Effector memory CD8-positive, alpha-beta T cell (primary cell): ENCODE data around the gene SEPTIN11.
"Not testable (repeated sequence)": the region's sequence is repeated elsewhere in the genome, so short reads cannot be mapped to it uniquely, and the experiment has no call there.

Source experiments
- ATAC-seq: fragments of 150-1000 bp; cut with Tn5 transposase; replicated peaks from 2 replicates; pipeline ENCODE4 v1.10.0; 2021; ENCODE audit warnings: mild to moderate bottlenecking, moderate library complexity
- DNase-seq, 3 experiments: peaks; one replicate each; pipeline ENCODE4 v3.0.0; 2021
- H3K27ac Mint-ChIP-seq, 2 donors: one replicate each; pipeline ENCODE4 v1.8.0; 2022; ENCODE audit warnings: mild to moderate bottlenecking in 2 of 2, mixed read lengths in 2 of 2, moderate library complexity in 2 of 2
- H3K27me3 Mint-ChIP-seq, 2 donors: one replicate each; pipeline ENCODE4 v1.8.0; 2022; ENCODE audit warnings: mixed read lengths in 2 of 2
- H3K36me3 Mint-ChIP-seq: one replicate; pipeline ENCODE4 v1.8.0; 2022; ENCODE audit warnings: mild to moderate bottlenecking, moderate library complexity, mixed read lengths; ENCODE audit not compliant: insufficient read depth
- H3K4me1 Mint-ChIP-seq, 2 donors: one replicate each; pipeline ENCODE4 v1.8.0; 2022; ENCODE audit warnings: low read depth in 2 of 2, mixed read lengths in 2 of 2
- H3K4me3 Mint-ChIP-seq, 2 donors: one replicate each; pipeline ENCODE4 v1.8.0; 2022; ENCODE audit warnings: mild to moderate bottlenecking in 2 of 2, mixed read lengths in 2 of 2, moderate library complexity in 2 of 2
- H3K9me3 Mint-ChIP-seq, 2 donors: one replicate each; pipeline ENCODE4 v1.8.0; 2022; ENCODE audit warnings: mixed read lengths in 2 of 2

The SEPTIN11 gene

DNA sequence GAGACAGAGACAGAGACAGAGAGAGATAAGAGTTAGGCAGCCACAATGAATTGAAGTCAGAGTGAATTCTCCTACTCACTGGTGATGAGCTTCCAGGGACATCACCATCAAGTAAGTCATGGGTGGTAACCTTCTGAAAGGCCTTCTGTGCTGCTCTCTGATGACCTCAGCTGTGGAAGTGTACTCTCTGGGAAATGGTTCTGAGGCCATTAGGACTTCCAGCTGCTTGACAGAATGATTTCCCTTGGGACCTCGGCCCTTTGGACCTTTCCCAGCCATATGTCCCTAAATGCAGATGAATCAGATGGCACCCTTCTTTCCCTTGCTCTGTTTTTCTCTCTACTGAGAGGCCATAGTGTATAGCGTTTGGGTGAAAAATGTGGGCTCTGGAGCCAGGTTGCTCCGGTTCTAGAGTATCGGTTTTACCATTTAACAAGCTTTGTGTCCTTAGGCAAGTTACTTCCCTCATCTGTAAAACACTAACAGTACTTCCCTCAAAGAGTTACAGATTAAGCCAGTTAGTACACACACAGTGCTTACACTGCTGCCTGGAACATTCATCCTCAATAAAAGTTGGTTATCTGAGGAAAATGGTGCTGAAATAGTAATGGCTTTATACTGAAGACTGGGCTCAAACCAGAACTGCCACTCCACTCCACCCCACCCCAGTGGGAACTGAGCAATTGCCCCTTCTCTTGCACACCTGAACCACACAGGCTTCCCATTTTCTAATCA is 7.6 kb downstream of the SEPTIN11 start:
- Mint-ChIP-seq H3K4me3 (no peak overlapping the region), H3K27ac (peak overlapping the region in 1 of 2 donors; percentile 20)

DNA sequence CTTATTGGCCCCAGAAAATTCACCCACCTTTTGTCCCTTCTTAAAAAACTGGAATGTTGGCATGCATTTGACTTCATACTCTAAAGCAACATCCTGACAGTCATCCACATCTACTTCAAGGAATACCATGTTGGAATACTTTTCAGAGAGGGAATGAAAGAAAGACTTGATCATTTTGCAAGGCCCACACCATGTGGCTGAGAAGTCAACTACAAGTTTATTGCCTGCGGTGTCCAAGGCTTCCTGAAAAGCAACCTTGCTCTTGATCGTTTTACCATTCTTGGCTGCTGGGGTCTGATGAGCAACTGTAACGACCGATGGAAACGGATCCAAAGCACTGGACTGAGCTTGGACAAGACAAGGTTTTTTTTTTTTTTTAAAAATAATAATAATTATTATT is 9.3 kb downstream of the SEPTIN11 start:
- Mint-ChIP-seq H3K36me3 (peaks cover 9% of the 10 kb centered on the region), H3K9me3 (no peaks in the 10 kb centered on the region), H3K4me3 (no peak overlapping the region), H3K27me3 (no peaks in the 10 kb centered on the region), H3K4me1 (peaks cover 7 to 30% of the 10 kb centered on the region in 2 donors), H3K27ac (no peak overlapping the region)
- no peak for DNase-seq
- no peak for ATAC-seq

More for the DNA sequence above, 7.6 kb downstream of the SEPTIN11 start:
- no peak for DNase-seq
- Mint-ChIP-seq H3K4me1 (peaks cover 13 to 35% of the 10 kb centered on the region in 2 donors), H3K27me3 (no peaks in the 10 kb centered on the region), H3K9me3 (no peaks in the 10 kb centered on the region), H3K36me3 (peaks cover 12% of the 10 kb centered on the region)
- ATAC-seq = no peak

DNA sequence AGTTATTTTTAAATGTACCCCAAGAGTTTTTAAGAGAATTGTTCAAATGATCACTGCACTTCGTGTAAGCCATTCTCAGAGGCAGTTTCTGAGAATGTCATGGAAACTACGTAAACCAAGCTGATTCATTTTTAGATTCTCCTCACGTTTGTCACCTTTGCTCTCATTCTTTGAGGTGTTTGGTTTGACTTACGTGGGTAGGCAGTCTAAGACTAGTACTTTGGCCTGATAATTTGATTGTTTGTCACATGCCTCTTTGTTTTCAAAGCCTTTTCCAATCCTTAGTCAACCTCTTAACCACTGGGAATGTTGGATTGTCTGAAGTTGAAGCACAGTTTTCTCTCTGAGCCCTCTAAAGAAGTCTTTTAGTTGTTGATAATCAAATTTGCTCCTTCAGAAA is 10.5 kb downstream of the SEPTIN11 start:
- H3K9me3 Mint-ChIP-seq = peaks cover 0 to 1% of the 10 kb centered on the region in 2 donors
- H3K27me3 Mint-ChIP-seq = no peaks in the 10 kb centered on the region
- peaks cover 11% of the 10 kb centered on the region for H3K36me3 Mint-ChIP-seq
- no peak overlapping the region for H3K27ac Mint-ChIP-seq
- H3K4me1 Mint-ChIP-seq = peaks cover 7 to 29% of the 10 kb centered on the region in 2 donors
- H3K4me3 Mint-ChIP-seq = no peak overlapping the region
- DNase-seq (no peak), ATAC-seq (no peak)

DNA sequence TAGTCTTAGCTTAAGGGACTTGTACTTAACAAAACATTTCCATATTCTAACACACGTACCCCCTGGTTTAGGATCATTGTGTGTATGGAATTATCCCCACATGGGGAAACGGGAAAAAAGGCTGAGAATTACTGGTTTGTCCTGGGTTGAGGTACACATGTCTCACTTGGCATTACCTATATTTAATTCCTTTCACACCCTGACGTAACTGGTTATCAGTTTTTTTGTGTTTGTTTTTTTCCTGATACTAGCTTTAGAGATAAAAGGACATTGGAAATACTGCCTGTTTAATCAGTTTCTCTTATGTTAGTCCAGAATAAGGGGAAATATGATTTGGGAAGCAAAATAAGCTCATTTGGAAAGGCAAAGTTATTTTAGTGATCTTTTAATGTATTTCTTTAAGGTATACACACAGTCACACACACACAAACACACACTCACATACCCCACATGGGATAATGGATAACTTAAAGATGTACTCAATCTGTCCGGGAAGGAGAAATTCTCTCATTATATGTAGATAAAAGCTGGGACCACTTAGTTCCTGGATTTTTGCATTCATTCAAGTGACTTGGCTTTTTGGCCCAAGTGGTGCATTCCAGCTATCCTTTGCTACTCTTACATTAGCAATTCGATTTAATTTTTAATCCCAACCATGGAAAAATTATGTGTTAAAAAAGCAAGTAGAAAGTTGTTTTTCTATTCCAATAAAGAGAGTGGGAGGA is 13.0 kb downstream of the SEPTIN11 start:
- Mint-ChIP-seq H3K36me3 (peaks cover 14% of the 10 kb centered on the region), H3K9me3 (peaks cover 0 to 1% of the 10 kb centered on the region in 2 donors), H3K27ac (peak overlapping the region in 1 of 2 donors; percentile 35), H3K4me3 (no peak overlapping the region), H3K27me3 (no peaks in the 10 kb centered on the region), H3K4me1 (peaks cover 6 to 18% of the 10 kb centered on the region in 2 donors)
- DNase-seq = no peak
- no peak for ATAC-seq

DNA sequence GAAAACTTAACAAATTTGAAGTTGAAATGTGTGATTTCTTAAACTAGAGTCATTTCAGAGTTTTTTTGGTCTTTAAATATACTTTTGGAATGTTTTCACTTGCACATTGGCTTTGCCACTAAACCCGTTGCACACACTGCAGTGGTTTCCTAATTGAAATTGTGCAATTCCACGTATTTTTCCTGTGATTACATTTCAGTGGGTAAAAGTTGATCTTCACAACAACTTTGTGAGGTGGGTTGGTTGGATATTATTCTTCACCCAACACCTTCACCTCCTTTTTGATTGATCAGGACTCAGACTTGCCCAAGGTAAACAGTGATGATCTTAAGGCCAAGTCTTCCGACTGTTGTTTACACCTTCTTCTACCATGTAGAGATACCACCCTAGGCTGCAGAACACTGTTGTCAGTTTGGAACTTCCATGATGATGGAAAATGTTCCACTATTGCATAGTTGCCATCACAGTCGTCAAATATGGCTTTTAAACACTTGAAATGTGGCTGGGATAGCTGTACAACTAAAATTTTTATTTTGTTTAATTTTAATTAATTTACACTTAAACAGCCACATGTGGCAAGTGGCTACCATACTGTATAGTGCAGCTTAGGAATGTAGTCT is 13.7 kb downstream of the SEPTIN11 start:
- no peak overlapping the region for H3K4me3 Mint-ChIP-seq
- H3K27ac Mint-ChIP-seq = no peak overlapping the region

DNA sequence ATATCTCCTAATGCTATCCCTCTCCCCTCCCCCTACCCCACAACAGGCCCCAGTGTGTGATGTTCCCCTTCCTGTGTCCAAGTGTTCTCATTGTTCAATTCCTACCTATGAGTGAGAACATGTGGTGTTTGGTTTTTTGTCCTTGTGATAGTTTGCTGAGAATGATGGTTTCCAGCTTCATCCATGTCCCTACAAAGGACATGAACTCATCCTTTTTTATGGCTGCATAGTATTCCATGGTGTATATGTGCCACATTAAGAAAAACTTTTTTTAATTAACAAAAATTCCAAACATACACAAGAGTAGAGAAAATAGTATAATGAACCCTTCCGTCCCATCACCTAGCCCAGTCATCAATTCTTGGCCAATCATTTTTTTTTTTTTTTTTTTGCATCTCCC is 14.4 kb downstream of the SEPTIN11 start:
- not testable (repeated sequence) for H3K9me3 Mint-ChIP-seq, DNase-seq, H3K4me3 Mint-ChIP-seq

More for the DNA sequence above, 13.7 kb downstream of the SEPTIN11 start:
- no peak for ATAC-seq
- Mint-ChIP-seq H3K4me1 (peaks cover 3 to 16% of the 10 kb centered on the region in 2 donors), H3K27me3 (no peaks in the 10 kb centered on the region), H3K9me3 (peaks cover 0 to 1% of the 10 kb centered on the region in 2 donors), H3K36me3 (peaks cover 13% of the 10 kb centered on the region)
- no peak for DNase-seq

DNA sequence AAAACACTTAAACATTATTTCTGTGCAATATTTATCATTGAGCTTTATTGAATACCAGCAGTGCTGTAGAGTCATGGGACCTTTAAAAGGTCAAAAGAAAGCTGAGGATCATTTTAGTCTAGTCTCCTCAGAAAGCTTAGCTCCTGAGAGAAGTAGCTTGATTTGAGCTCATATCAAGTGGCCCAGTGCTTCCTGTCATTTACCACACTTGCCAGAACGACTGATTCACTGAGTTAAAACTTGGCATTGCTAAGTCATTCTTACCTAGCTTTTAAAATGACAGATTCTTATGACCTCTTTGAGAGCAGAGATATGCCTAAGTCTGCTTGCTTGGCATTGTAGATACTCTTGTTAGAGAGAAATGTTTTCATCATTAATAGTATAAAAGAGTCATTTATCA is 15.2 kb downstream of the SEPTIN11 start:
- Mint-ChIP-seq H3K9me3 (peaks cover 0 to 1% of the 10 kb centered on the region in 2 donors), H3K27me3 (no peaks in the 10 kb centered on the region), H3K4me1 (peaks cover 1 to 14% of the 10 kb centered on the region in 2 donors), H3K36me3 (peaks cover 10% of the 10 kb centered on the region), H3K4me3 (no peak overlapping the region), H3K27ac (no peak overlapping the region)
- ATAC-seq (no peak), DNase-seq (no peak)

More for the DNA sequence above, 14.4 kb downstream of the SEPTIN11 start:
- H3K27ac Mint-ChIP-seq = peak overlapping the region in 1 of 2 donors; percentile 30
- H3K27me3 Mint-ChIP-seq, ATAC-seq: not testable (repeated sequence)
- H3K36me3 Mint-ChIP-seq = peaks cover 10% of the 10 kb centered on the region
- peaks cover 1 to 14% of the 10 kb centered on the region in 2 donors for H3K4me1 Mint-ChIP-seq

DNA sequence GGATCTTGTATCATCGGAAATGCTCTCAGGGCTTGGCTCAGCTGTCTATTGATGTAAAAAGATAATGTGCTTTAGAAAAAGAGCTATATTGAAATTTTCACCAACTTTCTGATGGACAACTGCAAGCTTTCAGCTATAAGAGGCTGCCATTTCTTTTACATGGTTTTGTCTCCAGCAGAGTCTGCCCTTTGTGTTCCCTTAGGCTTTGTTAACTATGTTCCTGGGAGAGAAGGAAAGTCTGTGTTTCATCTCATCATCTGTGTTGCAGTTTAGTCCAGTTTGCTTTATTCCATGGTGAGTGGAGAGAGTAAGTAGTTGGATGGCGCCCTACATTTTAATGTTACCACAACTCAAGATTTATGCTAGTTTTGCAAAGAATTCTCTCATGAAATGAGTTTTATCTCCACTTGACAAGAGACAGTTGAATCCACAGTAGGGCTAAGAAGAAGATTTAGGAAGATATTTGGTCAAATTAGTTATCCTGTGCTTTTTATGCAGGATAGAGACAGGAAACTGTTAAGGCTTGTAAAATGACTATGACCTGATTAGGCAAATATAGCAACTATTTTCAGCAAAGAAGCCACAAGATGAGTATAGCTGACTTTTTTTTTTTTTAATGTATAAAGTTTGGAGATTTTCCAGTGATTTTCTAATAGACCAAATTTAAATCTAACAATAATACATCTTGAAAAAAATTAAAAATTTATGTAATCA is 16.5 kb downstream of the SEPTIN11 start:
- peaks cover 0 to 1% of the 10 kb centered on the region in 2 donors for H3K9me3 Mint-ChIP-seq
- no peak for ATAC-seq
- DNase-seq = no peak
- H3K27me3 Mint-ChIP-seq = no peaks in the 10 kb centered on the region
- H3K4me3 Mint-ChIP-seq = no peak overlapping the region
- H3K27ac Mint-ChIP-seq = no peak overlapping the region
- H3K4me1 Mint-ChIP-seq = peaks cover 1 to 7% of the 10 kb centered on the region in 2 donors
- peaks cover 13% of the 10 kb centered on the region for H3K36me3 Mint-ChIP-seq

DNA sequence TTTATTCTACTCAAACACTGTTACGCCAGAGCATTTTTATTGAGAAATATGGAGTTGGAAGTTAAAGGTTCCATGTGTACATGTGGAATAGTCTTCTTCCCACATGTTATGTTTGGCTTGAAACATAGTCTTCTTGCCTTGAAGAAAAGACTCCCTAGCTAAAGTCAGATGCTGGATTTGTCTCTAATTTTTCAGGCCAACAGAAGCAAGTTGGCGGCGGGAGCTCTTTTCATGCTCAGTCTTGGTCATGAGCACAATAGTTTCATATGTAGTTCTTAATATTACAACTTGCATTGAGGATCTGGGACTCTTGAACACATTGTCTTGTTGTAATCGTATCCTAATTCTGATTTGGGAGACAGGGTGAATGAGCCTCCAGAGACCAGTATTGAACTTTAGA is 19.4 kb downstream of the SEPTIN11 start:
- DNase-seq (no peak), ATAC-seq (no peak)
- Mint-ChIP-seq H3K9me3 (peaks cover 0 to 1% of the 10 kb centered on the region in 2 donors), H3K27ac (no peak overlapping the region), H3K4me3 (no peak overlapping the region), H3K27me3 (no peaks in the 10 kb centered on the region), H3K4me1 (peaks cover 1 to 4% of the 10 kb centered on the region in 2 donors), H3K36me3 (peaks cover 7% of the 10 kb centered on the region)

DNA sequence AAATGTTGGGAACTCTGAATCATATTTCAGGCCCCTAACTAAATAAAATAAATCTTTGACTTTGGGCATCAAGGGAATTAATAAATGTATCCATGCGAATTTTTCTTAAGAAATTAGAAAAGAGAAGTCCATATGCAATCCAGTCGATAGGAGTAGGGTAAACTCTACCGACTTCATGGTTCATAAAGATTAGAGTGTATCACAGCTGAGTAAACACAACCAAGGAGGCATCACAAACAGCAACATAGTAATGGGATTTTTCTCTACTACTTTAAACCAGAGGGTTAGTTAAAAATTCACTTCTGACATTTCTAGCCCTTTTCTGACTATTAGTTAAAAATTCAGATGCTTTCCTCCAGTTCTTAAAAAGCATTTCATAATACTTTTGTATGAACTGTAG is 19.9 kb downstream of the SEPTIN11 start:
- H3K36me3 Mint-ChIP-seq = peaks cover 7% of the 10 kb centered on the region
- H3K4me3 Mint-ChIP-seq = no peak overlapping the region
- no peak overlapping the region for H3K27ac Mint-ChIP-seq
- ATAC-seq (no peak), DNase-seq (no peak)
- no peaks in the 10 kb centered on the region for H3K27me3 Mint-ChIP-seq
- H3K9me3 Mint-ChIP-seq = no peaks in the 10 kb centered on the region
- peaks cover 1 to 4% of the 10 kb centered on the region in 2 donors for H3K4me1 Mint-ChIP-seq

DNA sequence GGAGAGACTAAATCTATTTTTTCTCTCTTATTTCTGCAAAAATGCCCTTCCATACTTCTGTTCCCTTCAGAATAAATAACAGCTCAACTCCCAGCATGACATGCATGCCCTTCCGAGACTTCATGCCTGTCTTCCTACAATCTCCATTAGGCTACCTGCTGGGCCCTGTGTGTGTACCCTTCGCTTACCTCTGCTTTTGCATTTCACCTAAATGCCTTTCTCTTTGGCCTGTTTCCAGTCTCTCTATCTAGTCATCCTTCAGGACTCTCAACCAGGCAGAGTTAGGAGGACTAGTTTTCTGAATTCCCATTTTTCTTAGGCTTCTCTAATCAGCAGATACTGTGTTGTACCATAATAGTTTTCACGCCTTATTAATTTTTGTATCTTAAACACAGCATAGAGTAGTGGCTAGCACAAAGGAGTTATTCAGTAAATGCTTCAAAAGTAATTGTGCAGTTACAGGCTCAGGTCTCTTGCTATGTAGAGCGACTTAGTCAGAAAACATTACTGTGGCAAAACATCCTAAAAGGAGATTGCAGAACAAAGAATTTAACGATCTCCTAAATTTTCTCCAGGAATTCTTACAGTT is 20.5 kb downstream of the SEPTIN11 start:
- no peak overlapping the region for H3K4me3 Mint-ChIP-seq
- H3K9me3 Mint-ChIP-seq = no peaks in the 10 kb centered on the region
- no peaks in the 10 kb centered on the region for H3K27me3 Mint-ChIP-seq
- no peak for ATAC-seq
- H3K4me1 Mint-ChIP-seq = peaks cover 1 to 4% of the 10 kb centered on the region in 2 donors
- H3K36me3 Mint-ChIP-seq = peaks cover 9% of the 10 kb centered on the region
- no peak for DNase-seq
- no peak overlapping the region for H3K27ac Mint-ChIP-seq

DNA sequence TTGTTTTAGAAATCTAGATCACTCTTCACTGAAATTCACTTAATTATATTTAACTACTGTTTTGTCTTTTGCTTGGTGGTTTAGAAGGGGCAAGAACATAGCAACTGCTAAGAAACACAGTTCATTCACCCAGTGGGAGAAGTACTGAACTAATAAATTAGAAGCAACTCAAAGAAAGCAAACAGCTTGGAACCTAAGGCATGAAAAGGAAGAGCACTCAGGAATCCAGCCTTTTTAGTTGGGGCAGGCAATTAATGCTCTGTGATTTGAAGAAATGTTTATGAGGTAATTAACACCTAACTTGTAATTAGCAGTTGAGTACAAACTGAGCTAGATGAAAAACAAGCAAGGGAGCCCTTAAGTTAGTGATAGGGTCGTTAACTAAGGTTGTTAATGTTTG is 22.8 kb downstream of the SEPTIN11 start:
- Mint-ChIP-seq H3K36me3 (peaks cover 7% of the 10 kb centered on the region), H3K27ac (no peak overlapping the region), H3K4me1 (peaks cover 1 to 11% of the 10 kb centered on the region in 2 donors), H3K4me3 (no peak overlapping the region), H3K9me3 (no peaks in the 10 kb centered on the region), H3K27me3 (no peaks in the 10 kb centered on the region)
- DNase-seq (no peak), ATAC-seq (no peak)

DNA sequence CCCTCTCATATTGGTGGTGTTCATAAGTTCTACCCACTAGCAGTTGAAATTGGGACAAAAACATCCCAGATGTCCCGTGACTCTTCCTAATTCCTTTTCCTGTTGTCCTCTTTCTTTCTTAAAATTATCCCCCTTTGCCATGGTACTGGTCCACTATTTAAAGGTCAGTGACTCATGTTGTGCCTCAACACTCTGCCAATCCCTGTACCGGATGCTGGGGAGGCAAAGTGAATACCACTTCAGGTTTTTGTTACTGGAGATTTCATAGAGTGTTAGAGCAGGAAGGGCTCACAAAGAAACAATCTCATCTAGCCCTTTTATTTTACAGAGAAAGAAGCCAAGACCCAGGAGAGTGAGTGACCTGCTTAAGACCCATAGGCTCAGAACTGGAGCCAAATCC is 24.6 kb downstream of the SEPTIN11 start:
- H3K4me3 Mint-ChIP-seq = no peak overlapping the region
- H3K27me3 Mint-ChIP-seq = no peaks in the 10 kb centered on the region
- DNase-seq = no peak
- no peak overlapping the region for H3K27ac Mint-ChIP-seq
- peaks cover 12 to 24% of the 10 kb centered on the region in 2 donors for H3K4me1 Mint-ChIP-seq
- H3K9me3 Mint-ChIP-seq = no peaks in the 10 kb centered on the region
- ATAC-seq = no peak
- peaks cover 9% of the 10 kb centered on the region for H3K36me3 Mint-ChIP-seq
